ENCODE data around the gene MYO1F.

MYO1F gene

GRCh38 chr19:8489561-8490394 is 87.5 kb downstream of the MYO1F start:
- DNase-seq = no peak

DNA sequence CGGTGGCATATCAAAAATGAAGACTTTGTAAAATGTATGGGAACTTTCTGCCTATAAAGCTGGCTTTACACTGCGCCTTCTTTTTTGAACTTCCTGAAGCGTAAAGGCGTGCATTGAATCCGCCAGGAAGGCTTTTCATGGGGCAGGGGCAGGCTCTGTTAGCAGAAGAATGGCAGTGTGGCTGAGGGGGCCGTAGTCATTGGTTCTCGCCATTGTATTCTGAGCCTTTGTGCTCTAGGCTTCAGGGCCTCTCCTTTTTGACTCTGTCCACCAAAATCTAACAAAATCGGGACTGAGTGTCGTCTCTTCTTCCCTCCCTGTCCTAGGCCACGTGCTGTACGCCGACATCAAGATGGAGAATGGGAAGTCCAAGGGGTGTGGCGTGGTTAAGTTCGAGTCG is 88.9 kb downstream of the MYO1F start:
- DNase-seq = no peak

DNA sequence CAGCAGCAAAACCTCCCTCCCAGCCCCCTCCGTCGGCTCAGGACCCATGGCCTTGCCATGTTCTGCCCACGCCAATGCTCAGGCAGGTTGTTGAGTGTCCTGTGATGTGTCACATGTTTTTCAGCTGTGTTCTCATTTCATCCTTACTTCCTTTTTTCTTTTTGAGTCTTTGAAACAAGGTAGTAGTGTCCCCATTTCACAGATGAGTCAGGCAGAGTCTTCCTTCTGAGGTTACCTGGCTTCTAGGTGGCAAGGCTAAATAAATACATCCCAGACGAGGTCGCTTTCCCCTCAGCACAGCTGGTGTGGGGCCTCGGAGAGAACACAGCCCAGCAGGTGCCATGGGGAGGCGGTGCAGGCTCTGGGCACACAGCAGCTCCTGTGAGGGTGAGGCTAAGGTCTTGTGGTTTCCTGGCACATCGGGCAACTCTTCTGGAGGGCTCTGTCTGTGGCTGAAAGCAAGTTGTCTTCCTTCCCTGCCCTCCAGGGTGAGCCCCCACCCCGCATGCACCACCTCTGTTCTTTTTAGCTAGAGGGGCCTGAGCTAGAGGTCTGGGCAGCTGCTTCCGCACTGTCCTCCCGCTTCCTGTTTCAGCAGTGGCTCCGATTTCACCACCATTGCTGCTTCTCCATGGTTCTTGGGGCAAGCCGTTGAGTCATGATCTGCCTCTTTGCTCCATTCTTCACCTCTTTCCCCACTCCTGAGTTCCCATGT is 89.9 kb downstream of the MYO1F start:
- DNase-seq = no peak

DNA sequence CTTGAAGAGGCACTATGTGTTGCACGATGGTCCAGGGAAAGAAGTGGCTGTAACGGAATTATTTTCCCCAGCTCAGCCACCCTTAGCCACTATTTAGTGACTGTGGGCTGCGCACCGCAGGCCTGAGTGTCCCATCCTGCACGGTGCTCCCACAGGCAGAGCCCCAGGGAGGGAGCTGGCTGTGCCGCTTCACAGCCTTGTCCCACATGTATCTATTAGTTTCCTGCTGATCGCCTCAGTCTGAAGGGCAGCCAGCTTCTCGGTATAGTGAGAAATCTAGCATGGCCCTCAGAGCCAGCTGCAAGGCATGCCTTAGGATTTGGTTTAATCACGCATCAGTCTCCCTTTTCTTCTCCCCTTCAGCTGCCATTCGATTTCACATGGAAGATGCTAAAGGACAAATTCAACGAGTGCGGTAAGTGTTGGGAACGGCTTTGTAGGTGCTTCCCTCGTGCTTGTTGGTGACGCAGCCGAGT is 90.5 kb downstream of the MYO1F start:
- no peak for DNase-seq

GRCh38 chr19:8485561-8486371 is 91.5 kb downstream of the MYO1F start:
- no peak for DNase-seq

DNA sequence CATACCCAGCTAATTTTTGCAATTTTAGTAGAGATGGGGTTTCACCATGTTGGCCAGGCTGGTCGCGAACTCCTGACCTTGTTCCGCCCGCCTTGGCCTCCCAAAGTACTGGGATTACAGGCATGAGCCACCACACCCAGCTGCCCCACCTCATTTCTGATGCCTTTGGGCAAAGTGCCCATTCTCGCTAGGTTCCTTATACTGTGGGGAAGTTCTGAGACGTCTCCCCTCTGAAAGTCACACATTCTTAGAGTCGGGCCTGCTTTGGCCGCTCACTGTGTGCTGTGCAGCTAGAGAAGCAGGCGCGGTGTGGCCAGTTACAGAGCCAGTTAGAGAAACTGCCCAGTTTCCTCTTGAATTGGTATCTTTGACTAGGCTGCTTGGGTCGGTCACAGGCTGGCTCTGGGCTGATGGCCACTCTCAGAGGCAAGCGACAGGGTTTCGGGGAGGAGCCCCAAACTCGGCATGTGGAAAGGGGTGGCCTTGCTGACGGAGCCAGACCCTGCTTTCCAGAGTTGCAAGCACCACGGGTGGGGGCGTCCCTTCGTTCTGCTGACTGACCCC is 92.8 kb downstream of the MYO1F start:
- no peak for DNase-seq

- DNase-seq = no peak
Measured at GRCh38 chr19:8483165-8483564, 94.1 kb downstream of the MYO1F start.

DNA sequence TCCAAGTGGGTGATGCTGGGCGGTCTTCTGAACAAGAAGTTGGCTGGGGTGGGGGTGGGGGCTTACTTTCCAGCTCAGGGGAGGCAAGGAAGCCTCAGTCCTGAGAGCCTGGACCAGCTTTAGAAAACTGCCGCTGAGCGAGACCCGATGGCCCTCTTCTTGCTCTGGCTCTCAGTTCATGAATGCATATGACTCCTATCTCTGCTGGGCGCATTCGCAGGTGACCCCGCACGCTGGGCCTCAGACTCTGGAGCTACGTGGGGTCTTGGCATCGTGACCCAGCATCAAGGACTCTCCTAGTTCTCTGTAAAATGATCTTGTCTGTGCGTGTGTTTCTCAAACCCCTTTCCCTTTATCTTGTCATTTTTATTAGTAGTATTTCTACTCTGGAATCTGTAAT is 94.5 kb downstream of the MYO1F start:
- DNase-seq = no peak

DNA sequence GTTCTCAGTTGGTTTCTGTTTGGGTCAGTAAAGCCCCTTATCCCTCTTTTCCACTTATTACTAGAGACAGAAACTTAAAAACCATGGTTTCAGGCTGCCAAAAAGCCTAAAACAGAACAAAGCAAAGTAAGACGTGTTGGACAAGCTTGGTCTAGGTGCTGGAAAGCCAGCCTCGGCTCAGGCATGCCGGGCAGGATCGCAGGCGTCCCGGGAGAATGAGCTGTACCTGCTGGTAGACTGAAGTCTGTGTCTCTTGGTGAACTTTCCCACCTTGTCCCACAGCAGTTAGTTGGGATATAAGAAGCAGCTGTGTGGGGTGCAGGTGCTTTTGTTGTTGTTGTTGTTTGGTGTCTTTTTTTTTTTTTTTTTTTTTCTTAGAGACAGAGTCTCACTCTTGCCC is 95.6 kb downstream of the MYO1F start:
- DNase-seq = no peak

- DNase-seq = no peak
Measured at GRCh38 chr19:8481201-8481600, 96.0 kb downstream of the MYO1F start.

GRCh38 chr19:8478598-8478997 is 98.6 kb downstream of the MYO1F start:
- DNase-seq = no peak

- no peak for DNase-seq
Measured at GRCh38 chr19:8477889-8478288, 99.4 kb downstream of the MYO1F start.

DNA sequence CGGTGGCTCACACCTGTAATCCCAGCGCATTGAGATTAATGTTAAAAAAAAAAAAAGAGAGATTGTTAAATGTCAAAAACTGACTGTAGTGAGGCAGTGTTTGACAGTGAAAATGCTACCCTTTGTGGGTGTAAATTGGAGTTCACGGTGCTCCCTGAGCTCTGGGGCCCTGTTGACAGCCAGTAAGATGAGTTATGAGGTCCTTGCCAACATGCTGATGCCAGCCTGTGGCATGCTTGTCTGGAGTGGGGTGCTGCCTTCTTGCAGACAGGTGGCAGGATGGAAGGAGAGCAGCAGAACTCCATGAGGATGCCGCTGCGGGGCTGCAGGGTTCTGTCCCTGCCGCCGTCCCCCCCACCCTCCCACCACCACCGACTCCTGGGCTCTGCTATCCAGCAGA is 100.7 kb downstream of the MYO1F start:
- no peak for DNase-seq

GRCh38 chr19:8475005-8475404 is 102.2 kb downstream of the MYO1F start:
- DNase-seq = no peak

GRCh38 chr19:8473648-8474476 is 103.4 kb downstream of the MYO1F start:
- no peak for DNase-seq

All from NK-92 treated with Interleukin-12 subunit alpha and Interleukin-12 subunit beta, amount 100 ng/mL, for 24 hours (cell line).